ENCODE results near the gene CHRNA5.

Gene CHRNA5

GRCh38 chr15:78620527-78621421 lies 55.5 kb downstream of the CHRNA5 start, which contains the start of gene CHRNA3:
Gene CHRNA3 (minus strand): TSS chr15:78620996. CDS start chr15:78620794, 202 bp downstream.
- no peak for DNase-seq

DNA sequence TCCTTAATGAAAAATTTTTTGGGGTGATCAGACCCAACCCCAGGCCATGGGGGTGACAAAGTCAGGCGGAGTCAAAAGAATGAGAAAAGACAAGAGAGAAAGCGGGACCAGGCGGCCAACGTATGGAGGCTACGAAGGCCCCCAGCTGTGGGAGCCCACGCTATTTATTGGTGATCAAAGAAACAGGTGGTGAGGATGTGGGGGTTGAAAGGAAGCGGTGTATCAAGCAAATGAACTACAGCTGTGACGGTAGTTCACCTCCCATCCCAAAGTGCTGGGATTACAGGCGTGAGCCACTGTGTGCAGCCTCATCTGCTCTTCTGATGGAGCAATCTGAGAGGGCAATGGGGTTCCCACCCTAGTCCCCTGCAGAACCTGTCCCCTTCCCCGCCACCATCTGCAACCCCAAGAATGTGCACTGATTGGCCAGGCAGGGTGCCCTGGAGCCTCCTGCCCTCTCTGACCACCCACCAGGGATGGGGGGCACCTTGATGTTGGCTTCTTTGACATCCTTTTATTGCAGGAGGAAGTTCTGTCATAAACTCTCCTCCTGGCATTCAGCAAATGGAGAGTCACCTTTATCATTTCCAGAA lies 56.6 kb downstream of the CHRNA5 start:
- DNase-seq = no peak

DNA sequence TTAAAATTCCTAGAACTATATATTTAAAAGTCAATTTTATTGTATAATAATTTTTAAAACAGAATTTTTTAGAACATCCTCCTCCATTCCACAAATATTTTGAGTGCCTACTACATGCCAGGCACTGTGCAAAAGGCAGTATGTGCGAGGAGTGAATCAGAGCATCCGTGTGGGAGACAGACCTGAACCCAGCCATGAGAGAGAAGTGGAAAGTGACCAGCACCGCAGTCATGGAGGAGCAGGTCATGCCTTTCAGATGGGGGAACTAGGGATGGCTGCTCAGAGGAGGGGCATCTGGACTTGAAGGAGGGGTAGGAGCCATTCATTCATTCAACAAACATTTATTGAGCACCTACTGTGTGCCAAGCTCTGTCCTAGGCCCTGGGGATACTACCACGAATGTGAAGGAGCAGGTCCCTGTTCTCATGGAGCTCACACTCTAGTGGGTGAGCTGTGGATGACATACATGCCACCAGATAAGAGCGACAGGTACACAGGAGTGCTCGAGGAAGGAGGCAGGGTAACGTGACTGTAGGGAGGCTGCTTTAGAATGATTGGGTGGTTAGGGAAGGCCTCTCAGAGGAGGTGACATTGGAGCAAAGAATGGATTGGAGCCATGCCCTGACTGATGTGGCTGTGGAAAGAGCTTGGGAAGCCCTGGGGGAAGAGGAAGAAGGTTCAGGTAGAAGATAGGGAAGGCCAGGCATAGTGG lies 58.6 kb downstream of the CHRNA5 start:
- no peak for DNase-seq

DNA sequence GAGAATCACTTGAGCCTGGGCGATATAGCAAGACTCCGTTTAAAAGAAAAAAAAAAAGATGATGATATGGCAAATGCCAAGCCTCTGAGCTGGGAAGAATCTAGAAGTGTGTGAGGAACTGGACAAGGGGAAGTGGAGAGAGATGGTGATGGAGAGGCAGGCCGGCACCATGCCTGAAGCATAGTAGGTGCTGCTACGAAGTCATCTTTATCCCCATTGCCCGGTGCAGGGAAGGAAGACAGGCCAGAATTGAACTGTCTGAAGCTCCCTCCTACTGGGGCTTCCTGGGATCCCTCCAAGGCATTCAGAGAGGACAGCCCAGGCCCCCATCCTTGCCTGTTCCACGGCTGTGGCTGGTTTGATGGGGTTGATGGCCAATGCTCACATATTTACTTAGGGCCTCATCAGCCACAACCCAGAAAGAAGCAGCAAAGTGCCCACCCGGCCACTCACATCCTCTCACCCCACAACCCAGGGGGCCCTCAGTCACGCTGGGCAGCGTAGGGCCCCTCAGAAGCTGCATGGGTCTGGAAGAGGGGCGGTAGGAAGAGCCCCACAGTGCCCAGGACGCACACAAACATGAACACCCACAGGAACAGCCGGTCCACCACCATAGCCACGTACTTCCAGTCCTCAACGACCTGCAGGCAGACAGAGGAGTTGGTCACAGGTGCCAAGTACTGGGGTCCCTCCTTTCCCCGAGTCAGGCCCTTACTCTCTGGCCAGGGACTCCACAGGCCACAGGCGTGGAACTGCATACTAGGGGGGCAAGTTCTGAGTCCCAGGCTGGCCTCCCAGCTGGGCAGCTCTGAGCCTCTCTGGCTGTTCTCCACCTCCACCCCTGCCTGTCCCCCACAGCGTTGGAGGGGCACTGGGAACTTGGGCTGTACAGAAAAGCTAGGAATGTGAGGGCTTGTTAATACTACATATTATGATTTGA lies 59.6 kb downstream of the CHRNA5 start:
- DNase-seq = no peak

DNA sequence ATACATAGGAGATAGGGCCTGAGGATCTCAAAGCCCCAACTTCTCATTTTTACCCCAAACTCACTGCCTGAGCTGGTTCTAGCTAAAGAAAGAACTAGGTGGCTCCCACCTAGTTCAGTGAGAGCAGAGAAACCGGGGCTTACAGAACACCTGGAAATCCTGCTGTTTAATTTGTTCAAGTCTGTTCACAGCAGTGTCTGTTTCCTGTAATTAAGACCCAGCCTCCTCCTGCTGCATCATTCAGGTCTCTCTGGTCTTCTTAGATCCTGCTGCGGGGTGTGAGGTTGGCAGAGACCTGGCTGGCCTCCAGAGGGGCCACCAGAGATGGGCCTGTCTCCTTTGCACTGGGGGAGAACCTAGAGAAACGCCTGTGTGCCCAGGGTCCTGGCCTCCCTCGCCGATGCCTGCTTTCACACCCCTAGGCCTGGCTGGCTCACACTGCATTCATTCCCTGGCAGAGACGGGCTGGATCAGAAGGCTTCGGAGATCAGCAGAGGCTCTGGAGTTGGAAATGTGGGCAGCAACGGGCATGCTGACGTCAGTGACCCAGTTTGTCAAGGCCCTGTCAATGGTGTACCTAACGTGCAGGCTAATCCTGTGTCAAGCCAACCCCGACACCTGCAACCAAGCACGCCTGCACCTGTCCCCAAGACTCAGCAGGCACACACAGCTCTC lies 60.4 kb downstream of the CHRNA5 start:
- DNase-seq = no peak

- no peak for DNase-seq
Observed at GRCh38 chr15:78626381-78626995, 61.2 kb downstream of the CHRNA5 start.

- no peak for DNase-seq
Observed at GRCh38 chr15:78627348-78627747, 62.0 kb downstream of the CHRNA5 start.

DNA sequence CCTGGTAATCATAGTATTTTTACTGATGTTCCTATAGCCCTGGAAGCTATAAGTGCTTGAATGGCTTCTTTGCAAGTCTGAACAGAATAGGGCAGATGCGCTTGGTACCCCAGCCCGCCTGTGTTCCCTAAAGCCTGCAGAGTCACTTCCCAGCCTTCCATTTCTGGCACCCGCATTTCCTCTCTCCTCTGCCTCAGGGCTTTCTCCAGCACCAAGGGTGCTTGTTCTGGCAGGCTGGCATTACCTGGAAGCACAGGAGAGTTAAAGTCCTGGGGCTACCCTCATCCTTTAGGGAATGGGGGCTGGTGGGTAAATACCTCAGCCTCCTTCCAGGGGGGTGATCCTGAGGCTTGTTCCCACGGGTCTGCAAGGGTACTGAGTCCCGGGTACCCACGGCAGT lies 62.9 kb downstream of the CHRNA5 start:
- no peak for DNase-seq

- DNase-seq = no peak
Observed at GRCh38 chr15:78629031-78629715, 63.9 kb downstream of the CHRNA5 start.

GRCh38 chr15:78629716-78630065 lies 64.4 kb downstream of the CHRNA5 start:
- no peak for DNase-seq

- no peak for DNase-seq
Observed at GRCh38 chr15:78630886-78631633, 65.7 kb downstream of the CHRNA5 start.

DNA sequence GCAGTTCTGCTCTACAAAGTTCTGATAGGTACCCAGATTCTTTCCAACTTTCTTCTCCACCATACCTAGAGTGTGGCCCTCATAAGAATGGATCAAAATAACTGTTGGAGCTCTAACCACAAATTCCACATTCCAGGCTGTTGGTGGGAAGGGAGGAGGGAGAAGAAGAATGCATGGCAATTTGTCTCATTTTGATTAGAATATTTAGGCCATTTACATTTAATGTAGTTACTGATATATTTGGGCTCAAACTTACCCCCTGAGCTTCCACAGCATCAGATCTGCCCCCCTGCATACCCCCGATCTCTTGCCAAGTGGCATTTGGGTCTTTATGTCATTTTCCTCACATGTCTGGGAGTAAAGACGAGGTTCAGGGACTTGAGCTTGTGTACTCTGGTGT lies 68.0 kb downstream of the CHRNA5 start:
- DNase-seq = no peak

DNA sequence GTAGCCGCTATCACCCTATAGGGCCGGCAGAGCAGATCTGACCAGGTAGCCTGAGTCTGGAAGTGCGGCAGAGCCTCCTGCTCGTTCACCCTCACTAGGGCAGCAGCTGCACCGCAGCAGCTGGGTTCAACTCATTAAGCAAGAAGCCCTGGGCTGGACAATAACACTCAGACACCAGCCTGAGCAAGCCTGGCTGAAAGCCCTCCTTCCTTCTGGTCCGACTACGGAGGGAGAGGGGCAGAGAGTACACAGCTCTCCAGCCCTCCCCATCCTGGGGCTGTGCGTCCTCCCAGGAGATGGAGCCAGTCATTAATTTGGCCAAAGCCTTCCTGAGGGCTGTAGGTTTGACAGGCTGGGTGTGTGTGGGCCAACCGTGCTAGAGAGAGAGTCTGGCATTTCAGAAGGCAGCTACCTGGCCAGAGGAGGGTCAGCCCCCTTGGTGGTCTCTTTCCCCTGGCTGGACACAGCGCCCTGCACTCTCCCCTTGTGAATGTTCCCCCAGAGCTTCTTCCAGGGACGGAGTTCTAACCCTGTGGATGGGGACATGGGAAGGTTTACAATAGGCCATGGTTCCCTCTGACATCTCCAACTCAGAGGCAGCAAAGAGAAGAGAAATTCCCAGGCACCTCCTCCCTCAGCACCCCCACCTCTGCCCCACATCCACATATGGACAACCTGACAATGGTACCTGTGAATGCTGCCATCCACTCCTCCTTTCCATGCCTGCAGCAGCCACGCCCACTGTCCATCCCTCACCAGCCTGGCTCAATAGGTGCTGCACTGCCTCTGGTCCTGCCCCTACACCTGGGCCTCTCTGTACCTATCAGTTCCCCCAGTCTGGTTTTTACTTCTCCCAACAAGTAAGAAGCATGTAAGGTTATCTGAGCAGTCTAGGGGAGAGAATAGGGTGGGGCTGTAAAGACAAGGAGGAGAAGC lies 69.2 kb downstream of the CHRNA5 start:
- DNase-seq = no peak

GRCh38 chr15:78635346-78635745 lies 70.0 kb downstream of the CHRNA5 start:
- DNase-seq = no peak

GRCh38 chr15:78636378-78636859 lies 71.1 kb downstream of the CHRNA5 start:
- no peak for DNase-seq

DNA sequence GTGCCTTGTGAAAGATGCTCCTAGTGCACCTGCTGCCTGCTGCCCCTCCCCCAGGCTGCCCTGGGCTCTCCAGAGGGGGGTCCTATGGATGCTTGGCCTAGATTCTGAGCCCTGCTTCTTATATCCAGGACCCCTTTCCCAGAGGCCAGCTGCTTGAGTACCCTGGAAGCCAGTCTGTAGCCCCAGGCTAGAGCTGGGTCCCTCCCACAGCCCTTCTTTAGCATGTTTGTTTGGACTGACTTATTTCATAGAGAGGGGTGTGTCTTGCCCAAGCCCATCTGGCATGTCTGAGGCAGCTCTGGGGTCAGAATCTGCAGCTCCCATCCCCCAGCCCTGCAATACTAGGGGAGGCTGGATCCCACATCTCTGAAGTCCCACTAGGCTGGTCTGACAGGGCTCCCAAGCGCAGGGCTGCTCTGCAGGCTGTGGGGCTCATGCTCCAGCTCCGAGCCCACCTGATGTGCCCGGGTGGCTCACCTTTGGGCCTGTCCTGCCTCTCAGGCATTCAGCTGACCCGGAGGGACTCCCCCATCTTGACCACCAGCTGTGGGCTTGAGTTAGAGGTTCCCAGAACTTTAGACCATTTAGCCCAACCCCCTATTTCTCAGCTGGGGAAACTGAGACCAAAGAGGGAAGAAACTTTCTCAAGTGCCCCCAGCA lies 72.6 kb downstream of the CHRNA5 start:
- no peak for DNase-seq

- DNase-seq = no peak
Observed at GRCh38 chr15:78638658-78639314, 73.5 kb downstream of the CHRNA5 start.

All from T1000 (cell line).